ENCODE results near the gene HOXC10. TPM values are rescaled to one million over a fixed set of nuclear protein-coding genes. Genes with fewer than 3 reads are reported as not detected.

Gene HOXC10
- total and polyA plus RNA-seq, 7 donors = not detected

- intact Hi-C loops (cut with DNase I) = loop anchor here (10.0 kb wide), 1 partner anchor 374 kb away; no protein-coding TSS in a partner anchor
These were observed 15.5 kb downstream of the HOXC10 start, which contains the start of gene HOXC9 for GRCh38 chr12:54000116-54001114. TSS of gene HOXC9 (plus strand) at chr12:54000161. CDS start at chr12:54000189, 28 bp downstream.

DNA sequence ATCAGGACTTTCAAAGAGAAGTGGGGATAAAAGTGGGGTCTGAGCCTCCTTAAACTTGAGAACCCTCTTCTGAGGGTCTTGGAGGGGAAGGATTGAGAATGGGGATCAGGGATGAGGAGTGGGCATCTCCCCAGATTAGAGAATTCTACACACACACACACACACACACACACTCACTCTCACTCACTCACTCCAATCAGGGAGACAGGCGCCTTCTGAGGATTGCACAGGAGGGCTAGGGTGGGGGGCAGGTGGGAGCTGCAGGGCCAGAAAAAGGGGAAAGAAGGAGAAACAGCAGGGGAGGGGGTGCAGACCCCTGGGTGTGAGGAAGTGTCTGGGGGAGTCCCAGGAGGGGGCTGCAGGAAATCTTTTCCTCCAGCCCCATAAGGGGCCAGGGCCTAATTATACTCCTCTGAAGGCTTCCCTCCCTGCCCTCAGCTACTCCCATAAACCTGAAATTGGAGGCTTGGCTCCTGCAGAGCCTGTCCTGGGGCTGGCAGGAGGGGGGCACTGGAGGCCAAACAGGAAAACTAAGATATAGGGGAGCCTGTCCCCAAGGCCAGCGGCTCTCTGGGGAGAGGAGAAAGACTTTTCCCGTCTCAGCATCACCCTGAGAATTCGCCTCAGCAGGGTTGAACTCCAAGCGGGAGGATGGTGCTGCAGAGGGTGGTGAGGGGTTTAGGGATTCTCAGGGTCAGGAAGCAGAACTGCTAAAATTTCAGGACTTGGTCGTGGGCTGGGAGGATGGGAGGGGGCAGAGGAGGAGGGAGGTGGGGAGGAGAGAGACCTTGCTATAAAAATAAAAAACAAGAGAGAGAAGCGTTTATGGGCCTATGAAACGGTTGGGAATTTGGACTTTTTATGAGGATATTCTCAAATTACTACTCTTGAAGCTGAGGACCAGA is 16.6 kb downstream of the HOXC10 start:
- no peaks in the 10 kb centered on the region for H3K36me3 ChIP-seq
- H3K4me1 ChIP-seq = peaks cover 0 to 23% (median 20%) of the 10 kb centered on the region in 4 donors
- H3K27me3 ChIP-seq = peaks cover 90 to 100% (median 100%) of the 10 kb centered on the region in 3 donors
- H3K4me3 ChIP-seq = no peak overlapping the region
- H3K9me3 ChIP-seq = no peaks in the 10 kb centered on the region
- H3K27ac ChIP-seq = no peak overlapping the region
- DNase-seq = no peak
- intact Hi-C loops (cut with DNase I) = loop anchor here (10.0 kb wide), 1 partner anchor 373 kb away; no protein-coding TSS in a partner anchor
- TF ChIP-seq POLR2AphosphoS5 (IDR thresholded peaks at IDR 0.05) (no peak), CTCF (IDR thresholded peaks at IDR 0.05) (no peak), POLR2A (IDR thresholded peaks at IDR 0.05) (no peak), EP300 (IDR thresholded peaks at IDR 0.05) (no peak)
- WGBS, 2 donors = 13 to 24% methylated on average over 8 of the region's 8 CpGs

More at GRCh38 chr12:54000116-54001114, 15.5 kb downstream of the HOXC10 start, which contains the start of gene HOXC9:
- Histone ChIP-seq H3K27ac (no peak within 1 kb of the TSS), H3K27me3 (peaks cover 92 to 100% (median 100%) of the 10 kb centered on the region in 3 donors), H3K4me1 (peaks cover 0 to 27% (median 21%) of the 10 kb centered on the region in 4 donors), H3K9me3 (no peaks in the 10 kb centered on the region), H3K36me3 (no peaks in the 10 kb centered on the region), H3K4me3 (peak within 1 kb of the TSS in 2 of 4 donors; percentile 27 to 29)
- TF ChIP-seq EP300 (IDR thresholded peaks at IDR 0.05) (no peak), POLR2A (IDR thresholded peaks at IDR 0.05) (no peak)
- WGBS, 2 donors = 5 to 6% methylated on average over 87 of the region's 87 CpGs
- no peak for DNase-seq

DNA sequence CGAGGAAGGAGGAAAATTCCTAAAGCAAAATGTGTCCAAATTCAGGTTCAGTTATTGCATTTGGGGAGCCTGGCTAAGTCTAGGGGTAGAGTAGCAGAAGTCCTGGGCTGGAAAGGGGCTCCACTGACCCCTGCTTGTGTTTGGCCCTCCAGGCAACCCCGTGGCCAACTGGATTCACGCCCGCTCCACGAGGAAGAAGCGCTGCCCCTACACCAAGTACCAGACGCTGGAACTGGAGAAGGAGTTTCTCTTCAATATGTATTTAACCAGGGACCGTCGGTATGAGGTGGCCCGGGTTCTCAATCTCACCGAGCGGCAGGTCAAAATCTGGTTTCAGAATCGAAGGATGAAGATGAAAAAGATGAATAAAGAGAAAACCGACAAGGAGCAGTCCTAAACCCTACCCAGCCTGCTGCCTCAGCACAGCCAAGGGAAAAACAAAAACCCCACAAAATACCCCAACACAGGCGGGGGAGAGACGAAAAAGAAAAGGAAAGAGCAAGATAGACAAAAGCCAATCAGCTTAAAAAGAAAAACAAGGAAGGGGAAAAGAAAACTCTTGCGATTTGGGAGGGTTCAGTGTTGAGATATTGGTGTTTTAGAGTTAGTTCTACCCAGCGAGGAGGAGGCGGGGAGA is 17.4 kb downstream of the HOXC10 start:
- peaks cover 0 to 25% (median 20%) of the 10 kb centered on the region in 4 donors for H3K4me1 ChIP-seq
- no peak overlapping the region for H3K4me3 ChIP-seq
- no peaks in the 10 kb centered on the region for H3K9me3 ChIP-seq
- 22 to 24% methylated on average over 19 of the region's 19 CpGs for WGBS, 2 donors
- TF ChIP-seq POLR2A (IDR thresholded peaks at IDR 0.05) = no peak
- no peak for TF ChIP-seq CTCF (IDR thresholded peaks at IDR 0.05)
- TF ChIP-seq EP300 (IDR thresholded peaks at IDR 0.05) = no peak
- no peak for TF ChIP-seq POLR2AphosphoS5 (IDR thresholded peaks at IDR 0.05)
- no peak for DNase-seq
- H3K27me3 ChIP-seq = peaks cover 90 to 100% (median 100%) of the 10 kb centered on the region in 3 donors
- H3K36me3 ChIP-seq = no peaks in the 10 kb centered on the region
- intact Hi-C loops (cut with DNase I) = loop anchor here (10.0 kb wide), 1 partner anchor 372 kb away; no protein-coding TSS in a partner anchor
- H3K27ac ChIP-seq = no peak overlapping the region

- Histone ChIP-seq H3K4me3 (no peak overlapping the region), H3K9me3 (no peaks in the 10 kb centered on the region), H3K27ac (no peak overlapping the region), H3K4me1 (peaks cover 0 to 25% (median 20%) of the 10 kb centered on the region in 4 donors), H3K27me3 (peaks cover 87 to 100% (median 100%) of the 10 kb centered on the region in 3 donors), H3K36me3 (no peaks in the 10 kb centered on the region)
- no peak for DNase-seq
- intact Hi-C loops (cut with DNase I) = loop anchor here (10.0 kb wide), 1 partner anchor 372 kb away; no protein-coding TSS in a partner anchor
- WGBS, 2 donors = 34 to 46% methylated on average over 19 of the region's 19 CpGs
- no peak for TF ChIP-seq CTCF (IDR thresholded peaks at IDR 0.05)
- TF ChIP-seq EP300 (IDR thresholded peaks at IDR 0.05) = no peak
- no peak for TF ChIP-seq POLR2A (IDR thresholded peaks at IDR 0.05)
- no peak for TF ChIP-seq POLR2AphosphoS5 (IDR thresholded peaks at IDR 0.05)
These were observed 18.0 kb downstream of the HOXC10 start for GRCh38 chr12:54002915-54003389.
